ENCODE results near the gene SAMSN1. TPM values are rescaled to one million over a fixed set of nuclear protein-coding genes. Genes with fewer than 3 reads are reported as not detected.

SAMSN1 gene
- polyA plus RNA-seq, 2 of the 4 experiments (the other 2 are of a cell fraction): 0.06 TPM; not detected in 1

- CTCF ChIA-PET: no interaction called here
- Histone ChIP-seq H3K4me2 (no peak overlapping the region), H3K4me3 (no peak overlapping the region), H3K27ac (no peak overlapping the region), H3K9me3 (no peaks in the 10 kb centered on the region), H3K4me1 (0 out of 3 replicates have a peak, but pooled peaks cover 3% of the 10 kb centered on the region)
- no peak for TF ChIP-seq HOXA7 (CRISPR knock-in tag; IDR thresholded peaks at IDR 0.05)
- TF ChIP-seq CTCF (IDR thresholded peaks at IDR 0.05): no peak
- no peak for TF ChIP-seq TFCP2L1 (CRISPR knock-in tag; IDR thresholded peaks at IDR 0.05)
- TF ChIP-seq JUN (IDR thresholded peaks at IDR 0.05): no peak
- TF ChIP-seq KDM1A (IDR thresholded peaks at IDR 0.05; ENCODE audit: low read depth): no peak
- TF ChIP-seq HOXB5 (CRISPR knock-in tag; IDR thresholded peaks at IDR 0.05): no peak
- TF ChIP-seq E2F6 (IDR thresholded peaks at IDR 0.05; ENCODE audit: borderline replicate concordance, low read depth): no peak
- TF ChIP-seq MAX (IDR thresholded peaks at IDR 0.05): no peak
- TF ChIP-seq FOSB (CRISPR knock-in tag; IDR thresholded peaks at IDR 0.05): no peak
- TF ChIP-seq NFE2L2 (conservative IDR thresholded peaks at IDR 0.05; ENCODE audit: low read length): no peak
- no peak for TF ChIP-seq USF2 (IDR thresholded peaks at IDR 0.05)
- no peak for TF ChIP-seq REST (IDR thresholded peaks at IDR 0.05)
- no peak for TF ChIP-seq FOSL2 (IDR thresholded peaks at IDR 0.05)
- no peak for TF ChIP-seq FOSL2 (CRISPR knock-in tag; IDR thresholded peaks at IDR 0.05)
- no peak for TF ChIP-seq PHF8 (IDR thresholded peaks at IDR 0.05; ENCODE audit: borderline replicate concordance, low read depth)
- ATAC-seq: no peak
- 76% methylated on average over 5 of the region's 5 CpGs for WGBS (ENCODE audit: missing lambda C conversion rate)
- POLR2A ChIA-PET: no interaction called here
- DNase-seq (ENCODE audit: low read depth in 1 of 2, low spot score in 1 of 2): no peak
- FAIRE-seq: no peak
Observed at GRCh38 chr21:14536929-14537328, 9.2 kb downstream of the SAMSN1 start.

DNA sequence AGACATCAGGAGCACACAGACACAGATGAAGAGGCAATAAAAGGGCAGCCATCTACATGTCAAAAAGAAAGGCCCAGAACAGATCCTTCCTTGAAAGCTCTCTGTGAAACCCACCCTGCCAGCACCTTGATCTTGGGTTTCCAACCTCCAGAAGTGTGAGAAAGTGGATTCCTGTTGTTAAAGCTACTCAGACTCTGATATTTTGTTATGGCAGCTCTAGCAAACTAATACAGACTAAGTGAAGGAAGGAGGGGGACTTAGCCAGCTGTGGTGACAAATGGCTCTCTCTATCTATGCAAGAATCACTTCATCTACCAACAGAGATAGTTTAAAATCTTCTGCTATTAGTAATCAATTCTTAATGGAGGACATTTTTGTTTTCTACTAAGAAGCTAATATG, 10.4 kb downstream of the SAMSN1 start:
- ChIA-PET CTCF (no interaction called here), POLR2A (no interaction called here)
- Histone ChIP-seq H3K4me1 (0 out of 3 replicates have a peak, but pooled peaks cover 3% of the 10 kb centered on the region), H3K9me3 (no peaks in the 10 kb centered on the region), H3K27ac (no peak overlapping the region), H3K4me2 (no peak overlapping the region), H3K4me3 (no peak overlapping the region)
- TF ChIP-seq POLR2AphosphoS2 (conservative IDR thresholded peaks at IDR 0.05; ENCODE audit: low read length) (no peak), FOSL2 (IDR thresholded peaks at IDR 0.05) (no peak), FOSL2 (CRISPR knock-in tag; IDR thresholded peaks at IDR 0.05) (no peak), EP300 (IDR thresholded peaks at IDR 0.05) (no peak), HMGXB4 (CRISPR knock-in tag; IDR thresholded peaks at IDR 0.05; ENCODE audit: borderline replicate concordance) (no peak), HOXB5 (CRISPR knock-in tag; IDR thresholded peaks at IDR 0.05) (no peak), CTCF (IDR thresholded peaks at IDR 0.05) (no peak), NR3C1 (IDR thresholded peaks at IDR 0.05) (no peak), ZNF302 (CRISPR knock-in tag; IDR thresholded peaks at IDR 0.05) (no peak), RAD21 (conservative IDR thresholded peaks at IDR 0.05 in 1 of 2, IDR thresholded peaks at IDR 0.05 in 1 of 2) (no peak), FOXS1 (CRISPR knock-in tag; IDR thresholded peaks at IDR 0.05) (no peak)
- FAIRE-seq (no peak), ATAC-seq (no peak), DNase-seq (ENCODE audit: low read depth in 1 of 2, low spot score in 1 of 2) (no peak)

All from A549 (cell line).